Lung (tissue), 12 donors: ENCODE data around the gene UBA1. TPM values are rescaled to one million over a fixed set of nuclear protein-coding genes. Genes with fewer than 3 reads are reported as not detected.

Source experiments
- ATAC-seq: fragments of 200-7000 bp; cut with Tn5 transposase; one replicate; pipeline ENCODE4 v1.9.1; 2020; ENCODE audit warnings: moderate number of reproducible peaks; ENCODE audit not compliant: insufficient read depth, low FRiP score
- DNase-seq, 3 donors: peaks; one replicate each; pipeline ENCODE4 v3.0.0-alpha.2; 2013 to 2017
- H3K27ac ChIP-seq, 2 donors: one replicate each; pipeline ENCODE4 v1.5.1; 2013; ENCODE audit warnings: mild to moderate bottlenecking in 2 of 2, moderate library complexity in 2 of 2, control low read depth in 1 of 2, inconsistent platforms in 1 of 2, low read depth in 1 of 2, low read length in 1 of 2
- H3K27me3 ChIP-seq, 3 donors: one replicate each; pipeline ENCODE4 v1.5.1; 2013; ENCODE audit warnings: low read length in 2 of 3; ENCODE audit not compliant: control insufficient read depth in 3 of 3, insufficient read depth in 3 of 3
- H3K36me3 ChIP-seq, 4 donors: one replicate each; pipeline ENCODE4 v1.5.1; 2013; ENCODE audit warnings: low read length in 4 of 4, mild to moderate bottlenecking in 1 of 4, moderate library complexity in 1 of 4; ENCODE audit not compliant: control insufficient read depth in 4 of 4, insufficient read depth in 4 of 4
- H3K4me1 ChIP-seq, 5 donors: one replicate each; pipeline ENCODE4 v1.5.1; 2013; ENCODE audit warnings: low read length in 5 of 5, mild to moderate bottlenecking in 2 of 5, moderate library complexity in 1 of 5; ENCODE audit not compliant: control insufficient read depth in 5 of 5, insufficient read depth in 5 of 5
- H3K4me3 ChIP-seq: one replicate; pipeline ENCODE4 v1.5.1; 2013; ENCODE audit warnings: mild to moderate bottlenecking, control low read depth, moderate library complexity
- H3K9ac ChIP-seq, 2 donors: one replicate each; pipeline ENCODE4 v1.5.1; 2013; ENCODE audit warnings: low read length in 2 of 2, control low read depth in 1 of 2; ENCODE audit not compliant: insufficient read depth in 1 of 2
- H3K9me3 ChIP-seq, 4 donors: one replicate each; pipeline ENCODE4 v1.5.1; 2013; ENCODE audit warnings: low read length in 3 of 4, mild to moderate bottlenecking in 1 of 4, moderate library complexity in 1 of 4; ENCODE audit not compliant: control insufficient read depth in 4 of 4, insufficient read depth in 3 of 4
- CTCF ChIP-seq: IDR thresholded peaks from 2 replicates; pipeline ENCODE4 v1.5.1; 2012; ENCODE audit warnings: mild to moderate bottlenecking; ENCODE audit errors: control extremely low read depth, extremely low read depth
- WGBS, 2 donors: extraction: QIAGEN DNeasy Blood & Tissue Kit; methylation state at CpG; one replicate each; pipeline ENCODE4 v1.1.7; 2013; 5-methylcytosine and 5-hydroxymethylcytosine counted together
- polyA plus RNA-seq, 2 donors: library from polyadenylated mRNA; stranded (reverse); fragments of 200-250 nt; gene quantifications; one replicate each; pipeline ENCODE4 v1.2.1, GENCODE V29; 2013
- total RNA-seq, 2 donors: library from RNA; depleted of rRNA in 1 of 2; stranded (reverse); fragments of >200 nt in 1 of 2; gene quantifications; one replicate each; pipeline ENCODE4 v1.2.1, GENCODE V29; 2014 to 2021
- donor health status: control.
- donor health status: control.
- donor health status: Bipolar disorder and iron deficiency.
- donor health status: healthy.
- donor health status: DM: yes; HTN: yes; CAD: no.

The UBA1 gene
- total and polyA plus RNA-seq, 4 donors = 92.5 to 221 (median 131) TPM

DNA sequence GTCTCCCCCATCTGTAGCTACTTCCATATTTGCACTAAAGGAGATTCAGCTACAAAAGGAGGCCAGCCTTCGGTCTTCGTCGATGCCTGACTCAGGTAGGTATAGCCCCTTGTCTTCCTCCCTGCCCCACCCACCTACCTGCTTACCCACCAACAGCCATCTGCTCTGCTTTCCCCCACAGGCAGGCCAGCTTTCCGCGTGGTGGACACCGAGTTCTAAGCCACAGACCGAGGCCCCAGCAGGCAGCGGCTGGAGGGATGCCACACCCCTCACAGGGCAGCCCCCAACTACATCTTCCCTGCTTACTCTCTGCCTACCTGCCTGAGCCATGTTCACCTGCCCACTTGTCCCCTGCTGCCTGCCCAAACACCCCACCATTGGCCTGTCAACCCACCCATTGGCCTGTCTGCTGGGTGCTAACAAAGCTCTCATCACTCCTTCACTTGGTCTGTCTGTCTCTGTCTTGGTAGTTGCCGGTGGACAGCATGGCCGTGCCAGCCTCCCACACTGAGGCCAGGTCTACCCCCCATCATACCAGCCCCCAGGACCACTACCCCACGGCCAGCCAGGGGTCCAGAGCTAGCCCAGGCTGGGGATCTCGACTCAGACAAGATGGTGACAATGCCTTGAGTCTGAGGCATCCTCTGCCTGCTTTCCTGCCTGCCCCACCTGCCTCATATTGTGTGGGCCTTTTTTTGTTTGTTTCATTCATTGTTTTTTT, 35.1 kb downstream of the UBA1 start:
- DNase-seq = no peak
- WGBS, 2 donors = 94 to 95% methylated on average over 12 of the region's 12 CpGs
- Histone ChIP-seq H3K9me3 (peaks cover 0 to 4% (median 0%) of the 10 kb centered on the region in 4 donors), H3K36me3 (peaks cover 19 to 39% (median 26%) of the 10 kb centered on the region in 4 donors), H3K27ac (no peak overlapping the region), H3K4me1 (peaks cover 0 to 3% (median 0%) of the 10 kb centered on the region in 5 donors), H3K27me3 (peaks cover 0 to 6% (median 3%) of the 10 kb centered on the region in 3 donors), H3K9ac (no peak overlapping the region), H3K4me3 (no peak overlapping the region)
- no peak for TF ChIP-seq CTCF
- ATAC-seq = no peak

- ATAC-seq (no peak), DNase-seq (no peak)
- Histone ChIP-seq H3K36me3 (peaks cover 19 to 32% (median 20%) of the 10 kb centered on the region in 4 donors), H3K9me3 (peaks cover 0 to 4% (median 0%) of the 10 kb centered on the region in 4 donors), H3K4me3 (no peak overlapping the region), H3K27ac (no peak overlapping the region), H3K27me3 (peaks cover 0 to 7% (median under 1%) of the 10 kb centered on the region in 3 donors), H3K4me1 (peaks cover 0 to 3% (median 0%) of the 10 kb centered on the region in 5 donors), H3K9ac (no peak overlapping the region)
- 95 to 100% methylated on average over 4 to 6 of the region's 6 CpGs for WGBS, 2 donors
- TF ChIP-seq CTCF = no peak
Observed at GRCh38 chrX:47229427-47229826, 35.8 kb downstream of the UBA1 start.

DNA sequence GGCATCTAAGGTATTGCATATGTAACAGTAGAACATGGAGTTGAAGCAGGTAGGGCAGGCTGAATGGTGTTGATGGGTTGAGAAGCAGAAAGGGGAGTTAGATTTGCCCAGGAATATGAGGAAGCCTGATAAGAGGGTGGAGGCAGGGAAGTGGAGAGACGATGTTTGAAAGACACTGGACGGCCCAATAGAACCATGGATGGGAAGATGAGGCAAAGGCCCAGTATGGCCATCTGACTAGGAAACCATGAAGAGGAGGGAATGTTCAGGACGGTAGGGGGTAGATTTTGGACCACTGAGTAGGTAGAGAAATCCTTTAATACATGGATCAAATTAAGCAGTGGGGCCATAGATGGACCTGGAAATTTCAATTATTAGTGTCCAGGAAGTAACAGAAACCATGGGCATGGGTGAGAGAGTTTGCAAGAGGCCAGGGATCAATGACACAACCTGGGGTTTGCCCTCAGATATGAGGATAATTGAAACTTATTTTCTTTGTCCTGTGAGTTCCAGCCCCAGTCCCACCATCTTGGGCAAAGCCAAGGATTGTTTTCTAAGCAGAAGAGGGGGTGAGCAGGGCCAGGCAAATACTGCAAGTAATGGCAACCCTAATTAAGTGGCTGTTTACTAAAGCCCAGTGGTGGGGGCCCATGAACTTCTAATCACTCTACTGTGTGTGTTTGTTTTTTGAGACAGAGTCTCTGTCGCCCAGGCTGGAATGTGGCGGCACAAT, 36.7 kb downstream of the UBA1 start:
- peaks cover 0 to 7% (median 7%) of the 10 kb centered on the region in 3 donors for H3K27me3 ChIP-seq
- TF ChIP-seq CTCF = no peak
- H3K4me3 ChIP-seq = no peak overlapping the region
- no peak overlapping the region for H3K9ac ChIP-seq
- ATAC-seq (no peak), DNase-seq (no peak)
- H3K36me3 ChIP-seq = peaks cover 10 to 25% (median 15%) of the 10 kb centered on the region in 4 donors
- H3K4me1 ChIP-seq = peaks cover 0 to 3% (median 0%) of the 10 kb centered on the region in 5 donors
- WGBS, 2 donors = 86 to 87% methylated on average over 5 of the region's 5 CpGs
- peaks cover 0 to 4% (median 0%) of the 10 kb centered on the region in 4 donors for H3K9me3 ChIP-seq
- no peak overlapping the region for H3K27ac ChIP-seq
